Measurements from ENCODE around the gene SGTA. TPM values are rescaled to one million over a fixed set of nuclear protein-coding genes. Genes with fewer than 3 reads are reported as not detected.
"Not testable (repeated sequence)": the region's sequence is repeated elsewhere in the genome, so short reads cannot be mapped to it uniquely, and the experiment has no call there.

SGTA gene
- 10 to 100 TPM; 37.0 to 49.7 (median 45.7) TPM for polyA plus RNA-seq

GRCh38 chr19:2782936-2783780, at the start of gene SGTA:
SGTA (minus strand) TSS chr19:2783273; CDS start chr19:2769068, 14,205 bp downstream.
- 0 to 1% (median 1%) methylated on average over 62 to 68 of the region's 68 CpGs for WGBS, 3 donors
- H3K27ac ChIP-seq (ENCODE audit: low read depth, low read length) = no peak within 1 kb of the TSS

- H3K27ac ChIP-seq (ENCODE audit: low read depth, low read length) = no peak overlapping the region
- 88 to 97% (median 94%) methylated on average over 13 of the region's 13 CpGs for WGBS, 3 donors
Observed at GRCh38 chr19:2827840-2828489, 44.9 kb upstream of the SGTA start.

GRCh38 chr19:2827022-2827421, 43.9 kb upstream of the SGTA start:
- H3K27ac ChIP-seq (ENCODE audit: low read depth, low read length) = no peak overlapping the region
- WGBS, 3 donors = 97 to 99% (median 98%) methylated on average over 2 of the region's 2 CpGs

- WGBS, 3 donors = 72 to 76% (median 73%) methylated on average over 8 of the region's 8 CpGs
- H3K27ac ChIP-seq (ENCODE audit: low read depth, low read length) = no peak overlapping the region
Observed at GRCh38 chr19:2824129-2824528, 41.1 kb upstream of the SGTA start.

- WGBS, 3 donors = 84 to 88% (median 84%) methylated on average over 8 to 9 of the region's 9 CpGs
- no peak overlapping the region for H3K27ac ChIP-seq (ENCODE audit: low read depth, low read length)
Observed at GRCh38 chr19:2823646-2824045, 40.6 kb upstream of the SGTA start.

- 95% methylated on average over 5 of the region's 5 CpGs for WGBS, 3 donors
- no peak overlapping the region for H3K27ac ChIP-seq (ENCODE audit: low read depth, low read length)
Observed at GRCh38 chr19:2822846-2823245, 39.8 kb upstream of the SGTA start.

- 1 to 2% (median 1%) methylated on average over 35 to 36 of the region's 36 CpGs for WGBS, 3 donors
- no peak overlapping the region for H3K27ac ChIP-seq (ENCODE audit: low read depth, low read length)
Observed at GRCh38 chr19:2820112-2820702, 37.1 kb upstream of the SGTA start.

- WGBS, 3 donors = 0 to 1% (median 1%) methylated on average over 44 to 63 of the region's 64 CpGs
- no peak within 1 kb of the TSS for H3K27ac ChIP-seq (ENCODE audit: low read depth, low read length)
Observed at GRCh38 chr19:2819540-2820111, 36.6 kb upstream of the SGTA start, which contains the start of gene ZNF554. ZNF554 (plus strand) TSS chr19:2819868; CDS start chr19:2820072, 204 bp downstream.

GRCh38 chr19:2817237-2817829, 34.3 kb upstream of the SGTA start:
- not testable (repeated sequence) for H3K27ac ChIP-seq (ENCODE audit: low read depth, low read length)
- 75 to 78% (median 76%) methylated on average over 22 of the region's 22 CpGs for WGBS, 3 donors

GRCh38 chr19:2816641-2817040, 33.6 kb upstream of the SGTA start:
- 86 to 89% (median 87%) methylated on average over 16 of the region's 16 CpGs for WGBS, 3 donors
- H3K27ac ChIP-seq (ENCODE audit: low read depth, low read length) = no peak overlapping the region

- no peak overlapping the region for H3K27ac ChIP-seq (ENCODE audit: low read depth, low read length)
- WGBS, 3 donors = 84 to 91% (median 87%) methylated on average over 15 of the region's 15 CpGs
Observed at GRCh38 chr19:2815923-2816322, 32.9 kb upstream of the SGTA start.

GRCh38 chr19:2815191-2815614, 32.1 kb upstream of the SGTA start:
- no peak overlapping the region for H3K27ac ChIP-seq (ENCODE audit: low read depth, low read length)
- 89 to 92% (median 91%) methylated on average over 13 of the region's 13 CpGs for WGBS, 3 donors

- H3K27ac ChIP-seq (ENCODE audit: low read depth, low read length) = no peak overlapping the region
- WGBS, 3 donors = 95 to 96% (median 95%) methylated on average over 11 of the region's 11 CpGs
Observed at GRCh38 chr19:2814426-2814825, 31.4 kb upstream of the SGTA start.

- no peak overlapping the region for H3K27ac ChIP-seq (ENCODE audit: low read depth, low read length)
- 82 to 90% (median 90%) methylated on average over 34 to 35 of the region's 35 CpGs for WGBS, 3 donors
Observed at GRCh38 chr19:2813235-2814160, 30.4 kb upstream of the SGTA start.

GRCh38 chr19:2812414-2813234, 29.6 kb upstream of the SGTA start:
- H3K27ac ChIP-seq (ENCODE audit: low read depth, low read length) = no peak overlapping the region

GRCh38 chr19:2811735-2812413, 28.8 kb upstream of the SGTA start:
- no peak overlapping the region for H3K27ac ChIP-seq (ENCODE audit: low read depth, low read length)
- 93 to 94% (median 94%) methylated on average over 21 to 34 of the region's 34 CpGs for WGBS, 3 donors

More at GRCh38 chr19:2812414-2813234, 29.6 kb upstream of the SGTA start:
- 93 to 94% (median 93%) methylated on average over 35 to 37 of the region's 37 CpGs for WGBS, 3 donors
